IMR-90 (cell line): ENCODE data around the gene DOCK10. TPM values are rescaled to one million over a fixed set of nuclear protein-coding genes. Genes with fewer than 3 reads are reported as not detected.

Source experiments
- ATAC-seq: fragments of 200-7000 bp; cut with Tn5 transposase; 2 replicates; pipeline ENCODE4 v1.9.1; 2020; ENCODE audit warnings: low read depth, mild to moderate bottlenecking, moderate library complexity
- BruUV-seq: library from RNA; stranded (reverse); fragments of 400-500 nt; replicated peaks from 2 replicates; lab custom pipeline; 2021; lab: Mats Ljungman, UMichigan
- CTCF ChIA-PET: fragments of 300-600 bp; formaldehyde crosslinking; extraction: SDS; loops from one replicate; lab custom pipeline; 2021; ENCODE audit warnings: antibody characterized with exemption; lab: Yijun Ruan, JAX
- POLR2A ChIA-PET: fragments of 300-600 bp; sonication (Branson Sonifier 250); formaldehyde crosslinking; loops from one replicate; lab custom pipeline; 2022; ENCODE audit warnings: antibody characterized with exemption; ENCODE audit not compliant: unreplicated experiment; lab: Charles Lee
- DNase-seq: peaks from one replicate; pipeline ENCODE4 v3.0.0; 2013
- H2AFZ ChIP-seq: replicated peaks from 2 replicates; pipeline ENCODE3; 2013; ENCODE audit warnings: low read length, mild to moderate bottlenecking; ENCODE audit not compliant: poor library complexity
- H2AK5ac ChIP-seq: 2 replicates; pipeline ENCODE4 v1.6.1; 2013; ENCODE audit warnings: low read depth, low read length, inconsistent platforms
- H2AK9ac ChIP-seq: replicated peaks from 2 replicates; pipeline ENCODE3; 2013; ENCODE audit warnings: mild to moderate bottlenecking, low read depth, low read length, moderate library complexity; ENCODE audit not compliant: poor library complexity
- H2BK120ac ChIP-seq: 2 replicates; pipeline ENCODE4 v1.6.1; 2013; ENCODE audit warnings: low read depth, low read length, inconsistent platforms
- H2BK15ac ChIP-seq: 3 replicates; pipeline ENCODE4 v1.6.1; 2013; ENCODE audit warnings: low read depth, low read length, inconsistent platforms
- H2BK20ac ChIP-seq: 2 replicates; pipeline ENCODE4 v1.6.1; 2013; ENCODE audit warnings: low read depth, mild to moderate bottlenecking, inconsistent platforms, low read length, moderate library complexity
- H2BK5ac ChIP-seq: 2 replicates; pipeline ENCODE4 v1.6.1; 2013; ENCODE audit warnings: mild to moderate bottlenecking, low read depth, low read length, inconsistent platforms; ENCODE audit not compliant: poor library complexity, severe bottlenecking
- H3K14ac ChIP-seq: replicated peaks from 2 replicates; pipeline ENCODE4 v1.6.1; 2013; ENCODE audit warnings: low read depth, low read length, inconsistent platforms
- H3K18ac ChIP-seq: 2 replicates; pipeline ENCODE4 v1.6.1; 2013; ENCODE audit warnings: low read depth, low read length, control low read depth
- H3K23ac ChIP-seq: 2 replicates; pipeline ENCODE4 v1.6.1; 2013; ENCODE audit warnings: low read depth, low read length, inconsistent platforms
- H3K27ac ChIP-seq: 2 replicates; pipeline ENCODE4 v1.5.1; 2013; ENCODE audit warnings: mild to moderate bottlenecking, control low read depth, low read length; ENCODE audit not compliant: insufficient read depth
- H3K27me3 ChIP-seq: 2 replicates; pipeline ENCODE4 v1.6.1; 2013; ENCODE audit warnings: low read length; ENCODE audit not compliant: control insufficient read depth, insufficient read depth
- H3K36me3 ChIP-seq: 2 replicates; pipeline ENCODE4 v1.6.1; 2013; ENCODE audit warnings: low read length, mixed read lengths; ENCODE audit not compliant: control insufficient read depth, insufficient read depth
- H3K4ac ChIP-seq: 2 replicates; pipeline ENCODE4 v1.6.1; 2013; ENCODE audit warnings: low read depth, low read length, inconsistent platforms
- H3K4me1 ChIP-seq: 2 replicates; pipeline ENCODE4 v1.6.1; 2013; ENCODE audit warnings: low read length, mixed read lengths; ENCODE audit not compliant: control insufficient read depth, insufficient read depth
- H3K4me2 ChIP-seq: 2 replicates; pipeline ENCODE4 v1.6.1; 2013; ENCODE audit warnings: low read depth, mild to moderate bottlenecking, control low read depth, low read length, moderate library complexity
- H3K4me3 ChIP-seq: 2 replicates; pipeline ENCODE4 v1.5.1; 2013; ENCODE audit warnings: low read depth, mild to moderate bottlenecking, control low read depth, low read length, moderate library complexity; ENCODE audit not compliant: insufficient read depth
- H3K56ac ChIP-seq: 2 replicates; pipeline ENCODE4 v1.6.1; 2013; ENCODE audit warnings: low read length, inconsistent platforms; ENCODE audit not compliant: insufficient read depth; ENCODE audit errors: extremely low read depth
- H3K79me1 ChIP-seq, 2 experiments: 2 replicates each; pipeline ENCODE4 v1.6.1; 2013; ENCODE audit warnings: low read length in 2 of 2, inconsistent platforms in 1 of 2, low read depth in 1 of 2
- H3K9ac ChIP-seq: 2 replicates; pipeline ENCODE4 v1.6.1; 2013; ENCODE audit warnings: low read depth, low read length, control low read depth
- H3K9me1 ChIP-seq: 2 replicates; pipeline ENCODE4 v1.6.1; 2013; ENCODE audit warnings: low read length, inconsistent platforms; ENCODE audit not compliant: insufficient read depth
- H3K9me3 ChIP-seq: 2 replicates; pipeline ENCODE4 v1.6.1; 2013; ENCODE audit warnings: low read length; ENCODE audit not compliant: control insufficient read depth, insufficient read depth
- H4K20me1 ChIP-seq: 2 replicates; pipeline ENCODE4 v1.6.1; 2013; ENCODE audit warnings: low read length, inconsistent platforms; ENCODE audit not compliant: insufficient read depth
- H4K5ac ChIP-seq: 2 replicates; pipeline ENCODE4 v1.6.1; 2013; ENCODE audit warnings: mild to moderate bottlenecking, low read depth, low read length, control low read depth
- H4K8ac ChIP-seq, 2 experiments: 2 replicates each; pipeline ENCODE4 v1.6.1; 2013; ENCODE audit warnings: low read depth in 2 of 2, low read length in 2 of 2, control low read depth in 1 of 2, inconsistent platforms in 1 of 2
- H4K91ac ChIP-seq: 2 replicates; pipeline ENCODE4 v1.6.1; 2013; ENCODE audit warnings: low read depth, low read length, inconsistent platforms; ENCODE audit not compliant: insufficient read depth
- BHLHE40 ChIP-seq: fragments of 150-350 bp; IDR thresholded peaks from 2 replicates; pipeline ENCODE4 v1.6.1; 2016; ENCODE audit warnings: mild to moderate bottlenecking, low read depth, low read length
- FOS ChIP-seq: fragments of 150-350 bp; IDR thresholded peaks from 2 replicates; pipeline ENCODE4 v1.6.1; 2016; ENCODE audit warnings: low read depth, low read length
- MAZ ChIP-seq: IDR thresholded peaks from 2 replicates; pipeline ENCODE4 v1.6.1; 2012; ENCODE audit warnings: low read depth, mild to moderate bottlenecking, low read length, improper control_type of control experiment, moderate library complexity, borderline replicate concordance
- POLR2A ChIP-seq: IDR thresholded peaks from 2 replicates; pipeline ENCODE4 v1.6.1; 2012; ENCODE audit warnings: mild to moderate bottlenecking, low read depth, low read length
- RCOR1 ChIP-seq: IDR thresholded peaks from 2 replicates; pipeline ENCODE4 v1.6.1; 2012; ENCODE audit warnings: mild to moderate bottlenecking, low read length, improper control_type of control experiment; ENCODE audit not compliant: insufficient replicate concordance
- RFX5 ChIP-seq: IDR thresholded peaks from 2 replicates; pipeline ENCODE4 v1.8.0; 2012; ENCODE audit warnings: low read depth, mild to moderate bottlenecking, low read length, moderate library complexity
- WGBS, 2 experiments: methylation state at CpG; one replicate each; pipeline versions ENCODE4 v1.1.5 to v1.1.7; 2013; ENCODE audit warnings: missing lambda C conversion rate in 2 of 2; ENCODE audit not compliant: insufficient read length in 1 of 2; ENCODE audit errors: extremely low coverage in 2 of 2; 5-methylcytosine and 5-hydroxymethylcytosine counted together
- dilution Hi-C: fragments of 300-500 bp; cut with HindIII; formaldehyde crosslinking; loops from one replicate; pipeline ENCODE4 v1.14.3; 2018; ENCODE audit warnings: low sequenced_read_pairs; ENCODE audit not compliant: unreplicated experiment
- in situ Hi-C: fragments of 300-500 bp; cut with MboI; formaldehyde crosslinking; loops from 3 replicates; pipeline ENCODE4 v1.14.3; 2019; ENCODE audit warnings: low sequenced_read_pairs, inconsistent platforms, mixed read lengths
- intact Hi-C: fragments of 100-400 bp; cut with micrococcal nuclease; formaldehyde crosslinking; loops from 2 replicates; pipeline ENCODE4 v1.10.0; 2022
- polyA plus RNA-seq, 3 experiments: library from polyadenylated mRNA; depleted of rRNA; stranded (reverse); fragments of >200 nt; gene quantifications; 2 replicates each; pipeline ENCODE4 v1.2.3, GENCODE V29; 2012; ENCODE audit warnings: low replicate concordance in 1 of 3
- total RNA-seq: library from RNA; depleted of rRNA; stranded (reverse); fragments of >200 nt; gene quantifications from 2 replicates; pipeline ENCODE4 v1.2.3, GENCODE V29; 2012

Gene DOCK10
- total and polyA plus RNA-seq, 2 of the 4 experiments (the other 2 are of a cell fraction): 58.6 to 75.3 TPM

- WGBS, 2 experiments: no CpG with 5 or more reads among the region's 4 CpGs
- Histone ChIP-seq H3K27ac (peak overlapping the region; percentile 30), H3K4me3 (no peak overlapping the region), H2AK5ac (peak overlapping the region; percentile 22; the same call in 1 of the 2 replicates), H3K23ac (0 out of 2 replicates have a peak overlapping the region, but pooled peaks have one; percentile 25), H4K5ac (peak overlapping the region; percentile 62; the same call in 1 of the 2 replicates), H3K14ac (peak overlapping the region; percentile 23; the same call in 1 of the 2 replicates), H2BK20ac (peak overlapping the region; percentile 82), H3K4me1 (peaks cover 12% of the 10 kb centered on the region), H3K36me3 (no peaks in the 10 kb centered on the region; the same call in 1 of the 2 replicates), H3K18ac (peak overlapping the region; percentile 69; the same call in 1 of the 2 replicates), H2BK5ac (peak overlapping the region; percentile 99), H3K27me3 (no peaks in the 10 kb centered on the region), H3K4me2 (peak overlapping the region; percentile 80; the same call in 1 of the 2 replicates), H4K91ac (peak overlapping the region; percentile 86; the same call in 1 of the 2 replicates), H3K4ac (peak overlapping the region; percentile 39; the same call in 1 of the 2 replicates), H2AFZ (no peak overlapping the region), H3K9me1 (peaks cover 10% of the 10 kb centered on the region; the same call in 1 of the 2 replicates), H3K79me1 (peaks cover 0 to 13% of the 10 kb centered on the region in 2 experiments; a peak in 3 of 4 replicates), H2BK120ac (peak overlapping the region; percentile 75), H2BK15ac (no peak overlapping the region), H4K20me1 (no peaks in the 10 kb centered on the region), H2AK9ac (no peak overlapping the region), H3K9me3 (no peaks in the 10 kb centered on the region), H3K56ac (no peak overlapping the region), H4K8ac (peak overlapping the region; percentile 9 to 65; a peak in 3 of 4 replicates), H3K9ac (no peak overlapping the region; the same call in 1 of the 2 replicates)
- CTCF ChIA-PET: interaction anchor here (0.6 to 0.8 kb wide), 2 partner anchors 36 to 39 kb away, joined by 3 read pairs; no protein-coding TSS in a partner anchor
- ATAC-seq: peak; percentile 80
- intact Hi-C loops: loop anchor here (10.0 kb wide), 1 partner anchor 288 kb away; no protein-coding TSS in a partner anchor
- TF ChIP-seq FOS (peak; percentile 79), RFX5 (no peak), BHLHE40 (no peak), POLR2A (no peak), RCOR1 (no peak), MAZ (no peak)
- in situ Hi-C loops: loop anchor here (10.0 kb wide), 1 partner anchor 848 kb away; no protein-coding TSS in a partner anchor
- no TSS peak for BruUV-seq
- dilution Hi-C loops: no loop called here
- POLR2A ChIA-PET: no interaction called here
- DNase-seq: peak; percentile 89
Measured at GRCh38 chr2:224816816-224817215, 225.5 kb downstream of the DOCK10 start.
